Activated T-cell treated with anti-CD3 and anti-CD28 coated beads for 4 hours (primary cell): ENCODE data around the gene SHH.

Source experiments
- DNase-seq: peaks from one replicate; pipeline ENCODE4 v3.0.0-alpha.2; 2020

The SHH gene

DNA sequence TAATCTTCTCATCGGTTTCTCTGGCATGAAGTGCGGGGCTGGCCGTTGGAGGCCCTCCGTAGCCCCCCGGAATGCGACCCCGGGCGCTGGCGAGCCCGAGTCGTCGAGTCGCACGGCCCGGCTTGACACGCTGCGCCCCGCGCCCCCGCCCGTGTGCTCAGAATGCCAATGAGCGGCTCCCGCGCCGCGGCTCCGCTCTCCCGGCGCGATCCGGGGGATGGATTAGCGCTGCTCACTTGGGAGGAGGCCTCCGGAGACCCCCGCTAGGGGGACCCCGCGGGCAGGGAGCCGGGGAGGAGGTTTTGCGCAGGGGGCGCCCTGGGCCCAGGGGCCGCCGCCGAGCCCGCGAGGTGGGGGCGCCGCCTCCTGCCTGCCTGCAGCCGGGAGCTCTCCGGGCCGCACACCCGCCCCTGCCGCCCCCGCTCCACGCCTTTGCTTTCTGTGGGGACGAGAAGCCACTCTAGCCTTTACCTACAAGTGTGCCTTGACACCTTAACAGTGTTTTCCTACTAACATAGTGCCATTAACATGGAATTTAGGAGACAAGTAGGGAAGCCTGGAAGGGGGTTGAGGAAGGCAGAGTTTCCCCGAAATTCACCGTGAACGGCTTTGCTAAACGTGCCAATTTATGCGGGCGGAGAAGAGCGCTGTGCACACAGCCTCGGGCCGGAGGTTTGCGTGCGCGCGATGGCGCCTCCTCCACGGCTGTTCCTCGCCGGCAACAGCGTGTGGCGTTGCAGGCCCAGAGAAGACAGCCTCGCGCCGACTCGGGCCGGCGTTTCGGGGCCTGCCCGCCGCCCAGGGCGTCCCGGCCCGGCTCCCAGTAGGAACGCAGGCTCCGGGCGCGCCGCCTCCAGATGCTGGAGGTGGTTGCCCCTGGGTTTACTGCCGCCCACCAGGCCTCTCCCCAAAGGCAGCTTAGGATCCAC is 7.1 kb downstream of the SHH start:
- peak; percentile 20 for DNase-seq

DNA sequence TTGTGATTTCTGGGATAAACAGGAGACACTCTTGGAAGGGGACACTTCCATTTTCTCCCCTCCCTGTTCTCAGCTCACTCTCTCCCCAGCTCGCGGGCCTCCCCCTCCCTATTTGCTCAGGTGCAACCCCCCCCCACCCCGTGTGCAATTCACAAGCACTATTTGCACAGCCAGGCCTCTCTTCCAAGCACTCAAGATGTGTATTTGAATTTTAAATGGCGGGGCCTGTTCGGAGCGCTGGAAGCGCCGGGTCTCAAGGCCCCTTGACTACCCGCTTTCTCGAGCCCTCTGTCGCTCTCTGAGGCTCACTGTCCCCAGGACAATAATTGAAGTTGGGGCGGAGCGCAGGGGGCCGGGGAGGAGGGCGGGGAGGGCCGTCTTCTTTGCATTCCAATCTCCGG is 7.8 kb downstream of the SHH start:
- DNase-seq, result no peak

- no peak for DNase-seq
Observed at GRCh38 chr7:155803418-155804376, 8.6 kb downstream of the SHH start.

DNA sequence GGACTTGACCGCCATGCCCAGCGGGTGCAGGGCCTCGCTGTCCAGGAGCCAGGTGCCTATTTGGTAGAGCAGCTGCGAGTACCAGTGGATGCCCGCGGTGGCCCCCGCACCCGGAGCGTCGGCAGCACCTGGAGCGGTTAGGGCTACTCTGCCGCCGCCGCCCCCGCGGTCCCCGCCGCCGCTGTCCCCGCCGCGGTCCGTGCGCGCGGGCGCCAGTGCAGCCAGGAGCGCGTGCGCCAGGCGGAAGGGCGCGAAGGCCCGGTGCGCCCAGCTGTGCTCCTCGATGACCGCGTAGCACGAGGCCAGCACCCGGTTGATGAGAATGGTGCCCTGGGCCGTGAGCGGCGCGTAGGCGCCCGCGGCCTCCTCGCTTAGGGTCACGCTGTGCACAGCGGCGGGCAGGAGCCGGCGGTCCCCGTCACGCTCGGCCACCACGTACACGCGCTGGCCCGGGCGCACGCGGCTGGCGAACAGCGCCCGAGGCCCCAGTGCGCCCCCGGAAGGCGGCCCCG is 9.3 kb downstream of the SHH start:
- DNase-seq, result no peak

DNA sequence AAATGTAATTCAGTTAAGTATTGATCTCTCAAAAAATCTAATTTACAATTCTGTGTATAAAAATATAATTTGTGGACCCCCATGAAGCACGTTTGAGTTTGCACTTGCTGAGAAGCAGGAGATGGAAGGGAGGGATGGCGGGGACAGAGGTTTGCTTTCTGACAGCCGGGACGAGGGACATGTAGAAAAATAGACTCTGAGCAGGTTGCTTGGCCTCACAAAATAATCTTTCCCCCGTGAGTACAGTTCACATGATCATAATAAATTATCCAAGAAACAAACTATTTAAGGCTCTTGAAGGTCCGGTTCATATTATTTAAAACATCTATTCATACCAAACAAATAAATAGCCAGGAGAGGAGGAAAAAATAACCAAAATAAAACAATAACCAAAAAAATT is 10.0 kb downstream of the SHH start:
- DNase-seq, result no peak

- no peak for DNase-seq
Observed at GRCh38 chr7:155800741-155801267, 11.5 kb downstream of the SHH start.

- no peak for DNase-seq
Observed at GRCh38 chr7:155800301-155800700, 12.0 kb downstream of the SHH start.

- DNase-seq, result no peak
Observed at GRCh38 chr7:155799514-155799913, 12.7 kb downstream of the SHH start.

DNA sequence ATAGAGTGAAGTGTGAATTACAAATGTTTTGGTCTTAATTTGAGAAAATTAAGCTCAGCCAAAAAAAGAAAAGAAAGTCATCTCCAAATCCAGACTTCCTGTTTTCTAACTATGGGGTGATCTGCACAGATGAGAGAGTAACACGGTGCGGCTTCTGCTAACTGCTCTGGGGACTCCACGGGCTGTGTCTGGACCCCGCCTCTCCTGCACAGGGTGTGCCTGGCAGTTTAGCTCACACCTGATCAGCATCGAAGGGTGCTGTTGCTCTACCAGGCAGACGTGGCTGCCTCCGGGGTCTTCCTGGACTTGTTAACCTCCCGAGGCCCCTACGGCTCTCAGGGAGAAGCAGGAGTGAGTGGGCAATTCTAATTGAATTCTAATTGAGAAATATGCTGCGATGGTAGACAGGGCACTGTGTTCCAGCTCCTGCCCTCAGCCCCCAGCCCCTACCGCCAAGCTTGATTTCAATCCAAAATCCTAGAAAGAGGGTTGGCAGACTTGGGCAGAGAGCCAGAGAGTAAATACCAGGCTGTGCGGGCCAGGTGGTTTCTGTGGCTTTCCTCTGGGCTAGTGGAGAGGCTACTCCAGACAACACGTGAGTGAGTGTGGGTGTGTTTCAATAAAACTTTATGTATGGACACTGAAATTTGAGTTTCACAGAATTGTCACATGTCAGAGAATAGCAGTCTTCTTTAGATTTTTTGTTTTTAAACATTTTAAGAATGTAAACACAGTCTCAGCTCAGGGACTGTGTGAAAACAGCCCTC is 13.4 kb downstream of the SHH start:
- DNase-seq, result no peak

DNA sequence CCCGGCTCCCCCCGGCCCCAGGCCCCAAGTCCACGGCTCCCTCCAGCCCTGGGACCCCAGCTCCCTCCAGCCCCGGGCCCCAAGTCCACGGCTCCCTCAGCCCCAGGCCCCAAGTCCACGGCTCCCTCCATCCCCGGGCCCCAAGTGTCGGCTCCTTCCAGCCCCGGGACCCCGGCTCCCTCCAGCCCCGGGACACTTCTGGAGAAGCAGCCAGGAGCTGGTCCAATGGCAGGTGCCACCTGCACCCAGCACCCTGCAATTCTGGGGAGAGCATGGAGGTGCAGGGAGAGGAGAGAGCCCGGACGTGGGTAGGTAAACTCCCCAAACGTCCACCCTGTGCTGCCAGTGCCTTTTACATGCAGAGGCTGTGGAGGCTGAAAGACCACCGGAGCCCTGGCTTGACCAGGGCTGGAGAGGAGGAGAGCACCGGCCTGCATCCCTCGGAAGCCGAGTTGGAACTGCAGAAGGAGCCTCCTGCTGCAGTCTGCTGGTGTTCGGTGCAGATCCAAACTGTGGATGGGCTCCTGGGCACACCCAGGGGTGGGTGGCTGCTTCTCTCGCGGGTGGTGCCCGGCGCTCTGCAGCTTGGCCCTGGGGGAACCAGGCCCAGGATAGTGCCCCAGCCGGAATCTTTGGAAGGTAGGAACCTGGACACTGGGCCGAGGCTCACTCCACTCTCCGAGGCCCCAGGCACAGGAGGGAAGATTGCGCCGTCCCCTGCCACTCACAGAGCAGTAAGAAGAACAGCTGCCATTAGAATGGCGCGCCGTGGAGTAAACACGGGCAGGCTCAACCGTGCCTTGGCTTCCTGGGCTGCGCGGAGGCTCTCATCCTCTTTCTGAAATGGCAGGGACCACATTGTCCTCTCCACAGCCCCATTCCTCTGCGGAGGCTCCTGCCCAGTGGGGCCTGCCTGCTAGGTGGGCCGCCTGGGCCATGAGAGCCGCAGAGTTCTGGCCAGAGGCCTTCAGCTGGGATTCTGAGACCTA is 14.7 kb downstream of the SHH start:
- no peak for DNase-seq

DNA sequence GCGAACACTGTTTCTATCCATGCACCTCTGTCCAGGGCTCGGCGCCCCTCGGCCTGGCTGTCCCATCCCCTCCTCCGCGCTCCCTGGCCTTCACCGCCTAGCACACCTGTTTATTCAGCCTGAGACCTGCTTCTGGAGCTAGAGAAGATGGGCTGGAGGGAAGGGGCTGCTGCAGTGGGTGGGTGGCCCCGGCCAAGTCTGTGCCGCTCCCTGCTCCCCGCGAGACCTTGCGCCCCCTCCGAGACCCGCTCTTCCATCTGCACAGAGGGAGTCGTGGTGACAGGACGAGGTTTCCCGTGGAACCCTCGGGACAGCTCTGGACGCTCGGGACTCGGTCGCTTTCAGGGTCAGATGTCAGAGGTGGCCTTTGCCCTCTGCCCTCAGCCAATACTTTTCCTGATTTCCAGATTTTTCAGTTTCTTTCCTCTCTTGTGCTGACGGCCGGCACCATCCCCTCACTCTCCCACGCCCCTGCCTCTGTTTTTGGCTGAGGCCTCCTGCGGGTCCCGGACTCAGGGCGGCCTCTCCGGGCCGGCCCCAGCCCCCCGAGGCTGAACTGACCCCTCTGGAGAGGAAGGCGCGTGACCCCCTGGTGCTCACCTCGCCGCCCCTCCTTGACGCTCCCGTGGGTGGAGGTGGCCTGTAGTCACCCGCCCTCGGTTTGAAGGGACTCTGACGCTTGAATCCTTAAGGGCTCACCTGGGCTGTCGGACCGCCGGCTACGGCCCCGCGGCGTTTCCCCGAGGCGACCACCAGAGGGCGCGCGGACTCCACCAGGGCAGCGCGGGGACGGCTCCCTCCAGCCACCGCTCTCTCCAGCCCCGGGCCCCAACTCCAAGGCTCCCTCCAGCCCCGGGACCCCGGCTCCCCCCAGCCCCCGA is 15.6 kb downstream of the SHH start:
- peak; percentile 57 for DNase-seq

DNA sequence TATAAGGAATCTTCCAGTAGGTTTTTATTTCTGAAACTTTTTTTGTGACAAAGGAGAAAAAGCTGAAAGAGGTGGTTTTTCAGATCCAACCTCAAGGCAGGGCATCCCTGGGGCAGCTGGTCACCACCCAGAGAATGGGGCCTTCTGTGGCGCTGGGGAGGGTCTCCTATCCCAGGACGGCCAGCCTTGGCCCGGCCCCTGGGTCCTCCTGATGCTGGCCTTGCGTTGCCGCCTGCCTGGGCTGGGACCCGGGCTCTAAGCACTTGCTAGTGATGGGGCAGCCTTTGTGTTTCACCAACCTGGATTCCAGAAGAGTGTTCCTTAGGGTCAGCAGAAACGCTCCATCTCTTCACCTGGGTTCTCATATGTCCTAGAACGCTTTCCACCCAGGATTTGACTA is 16.3 kb downstream of the SHH start:
- no peak for DNase-seq

DNA sequence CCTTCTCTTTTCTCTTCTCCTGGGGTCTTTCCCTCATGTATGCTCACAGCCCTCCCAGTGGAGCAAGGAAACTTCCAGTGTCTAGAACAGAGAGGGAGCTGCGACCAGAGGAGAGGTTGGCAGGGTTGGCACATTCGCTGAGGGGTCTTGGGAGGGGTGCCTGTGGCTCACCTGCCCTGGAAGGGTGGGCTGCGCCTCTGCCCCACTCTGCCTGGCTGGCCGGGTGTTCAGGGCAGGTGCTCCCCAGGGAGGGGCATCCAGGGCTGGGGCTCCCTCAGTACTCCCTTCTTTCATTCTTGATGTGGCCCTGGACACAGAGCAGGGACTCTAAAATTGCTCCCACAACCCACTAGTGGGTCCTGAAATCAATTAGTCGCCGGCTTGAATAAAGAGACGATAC is 16.9 kb downstream of the SHH start:
- no peak for DNase-seq

GRCh38 chr7:155794196-155794595 is 18.1 kb downstream of the SHH start:
- no peak for DNase-seq

DNA sequence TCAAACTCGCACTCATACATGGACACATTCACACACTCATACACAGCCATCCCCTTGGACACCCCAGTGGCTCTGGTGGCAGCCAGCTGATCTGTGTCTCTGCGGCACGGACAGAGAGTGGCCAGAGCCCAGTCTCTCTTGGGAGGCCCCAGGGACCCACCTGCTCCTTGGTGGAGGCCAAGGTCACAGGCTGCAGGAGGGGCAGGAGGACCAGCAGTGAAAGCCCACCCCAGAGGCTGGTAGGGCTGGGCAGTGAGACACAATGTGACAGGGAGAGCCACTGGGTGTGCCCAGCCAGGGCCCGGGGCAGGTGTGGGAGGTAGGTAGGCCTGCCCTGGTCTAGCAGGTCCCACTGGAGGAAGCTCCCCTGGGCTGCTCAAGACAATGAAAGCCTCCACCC is 18.5 kb downstream of the SHH start:
- no peak for DNase-seq

DNA sequence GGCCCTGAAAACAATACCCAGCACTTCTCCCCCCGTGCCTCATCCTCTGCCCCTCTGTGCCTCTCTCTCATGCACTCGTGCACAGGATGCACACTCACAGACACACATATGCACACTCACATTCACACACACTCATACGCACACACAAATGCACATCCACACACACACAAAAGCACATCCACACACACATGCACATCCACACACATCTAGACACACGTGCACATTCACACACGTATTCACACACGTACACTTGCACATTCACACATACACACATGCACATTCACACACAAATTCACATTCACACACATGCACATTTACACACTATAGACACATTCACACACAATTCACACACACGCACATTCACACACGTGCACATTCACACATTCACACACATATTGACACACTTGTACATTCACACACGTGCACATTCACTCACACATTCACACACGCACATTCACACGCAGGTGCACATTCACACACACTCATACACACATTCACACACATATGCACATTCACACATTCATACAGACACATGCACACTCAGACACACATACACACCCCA is 19.2 kb downstream of the SHH start:
- no peak for DNase-seq

DNA sequence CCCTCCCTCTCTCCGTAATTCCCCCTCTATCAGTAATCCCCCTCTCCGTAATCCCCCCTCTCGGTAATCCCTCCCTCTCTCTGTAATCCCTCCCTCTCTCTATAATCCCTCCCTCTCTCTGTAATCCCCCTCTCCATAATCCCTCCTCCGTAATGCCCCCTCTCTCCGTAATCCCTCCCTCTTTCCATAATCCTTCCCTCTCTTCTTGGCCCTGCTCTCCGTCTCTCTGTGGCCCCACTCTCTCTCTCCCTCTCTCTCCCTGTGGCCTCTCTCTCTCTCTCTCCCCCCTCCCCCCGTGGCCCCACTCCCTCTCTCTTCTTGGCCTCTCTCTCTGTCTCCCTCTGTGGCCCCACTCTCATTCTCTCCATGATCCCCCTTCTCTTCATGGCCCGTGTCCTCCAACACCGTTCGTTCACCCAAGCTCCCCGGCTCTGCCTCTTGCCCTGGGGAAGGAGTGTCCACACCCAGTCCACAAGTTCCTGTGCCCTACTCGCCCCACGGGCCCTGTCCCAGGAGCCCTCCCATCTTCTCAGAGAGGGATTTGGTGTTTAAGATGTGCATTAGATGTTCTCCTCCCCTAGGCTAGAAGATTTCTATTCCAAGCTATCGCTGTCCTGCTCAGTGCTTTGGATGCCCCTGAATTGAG is 19.8 kb downstream of the SHH start:
- DNase-seq, result no peak

GRCh38 chr7:155791836-155792235 is 20.4 kb downstream of the SHH start:
- no peak for DNase-seq

GRCh38 chr7:155791214-155791737 is 21.0 kb downstream of the SHH start:
- DNase-seq, result no peak
